ENCODE results near the gene VPREB1. TPM values are rescaled to one million over a fixed set of nuclear protein-coding genes. Genes with fewer than 3 reads are reported as not detected.
A peak's percentile ranks its signal among the peaks of the same experiment; 100 is the strongest.
"Not testable (repeated sequence)": the region's sequence is repeated elsewhere in the genome, so short reads cannot be mapped to it uniquely, and the experiment has no call there.

The VPREB1 gene
- total RNA-seq, 2 experiments from 2014 or later = not detected

- CTCF ChIA-PET = interaction anchor here (0.7 to 12.3 kb wide), 18 partner anchors 8 to 301 kb away, joined by 3 to 227 read pairs (median 4); partner anchors contain the start of gene ZNF280B
- no peaks in the 10 kb centered on the region for H3K9me3 Mint-ChIP-seq
- no peaks in the 10 kb centered on the region for H3K36me3 Mint-ChIP-seq (ENCODE audit: low read depth)
Observed at GRCh38 chr22:22207845-22208564, 36.6 kb upstream of the VPREB1 start.

GRCh38 chr22:22208652-22209051 is 35.9 kb upstream of the VPREB1 start:
- Mint-ChIP-seq H3K27me3 (peaks cover 1% of the 10 kb centered on the region), H3K4me1 (ENCODE audit: low read depth) (peaks cover 34% of the 10 kb centered on the region), H3K9me3 (no peaks in the 10 kb centered on the region), H3K4me3 (no peak overlapping the region), H3K36me3 (ENCODE audit: low read depth) (no peaks in the 10 kb centered on the region), H3K27ac (peak overlapping the region; percentile 8)
- ChIA-PET CTCF (interaction anchor here (1.2 to 12.3 kb wide), 8 partner anchors 7 to 300 kb away, joined by 3 to 227 read pairs (median 10); partner anchors contain the start of gene ZNF280B), POLR2A (interaction anchor here (1.5 kb wide), 1 partner anchor 27 kb away, joined by 4 read pairs; no protein-coding TSS in a partner anchor)
- no peak for DNase-seq
- TF ChIP-seq CTCF (IDR thresholded peaks at IDR 0.05) = no peak
- intact Hi-C loops (cut with micrococcal nuclease) = no loop called here
- no peak for ATAC-seq

More at GRCh38 chr22:22207845-22208564, 36.6 kb upstream of the VPREB1 start:
- Mint-ChIP-seq H3K4me3 (no peak overlapping the region), H3K27me3 (no peaks in the 10 kb centered on the region), H3K27ac (peak overlapping the region; percentile 61), H3K4me1 (ENCODE audit: low read depth) (peaks cover 34% of the 10 kb centered on the region)
- ATAC-seq = peak; percentile 62
- DNase-seq = peak; percentile 93
- intact Hi-C loops (cut with micrococcal nuclease) = no loop called here
- TF ChIP-seq CTCF (IDR thresholded peaks at IDR 0.05) = peak; percentile 84
- POLR2A ChIA-PET = interaction anchor here (1.1 to 1.5 kb wide), 2 partner anchors 28 to 114 kb away, joined by 3 to 4 read pairs; no protein-coding TSS in a partner anchor

GRCh38 chr22:22209080-22209640 is 35.4 kb upstream of the VPREB1 start:
- H3K27me3 Mint-ChIP-seq; DNase-seq; H3K9me3 Mint-ChIP-seq; H3K36me3 Mint-ChIP-seq (ENCODE audit: low read depth); H3K27ac Mint-ChIP-seq; H3K4me3 Mint-ChIP-seq; ATAC-seq; intact Hi-C loops (cut with micrococcal nuclease): not testable (repeated sequence)
- ChIA-PET POLR2A (interaction anchor here (1.0 to 1.5 kb wide), 2 partner anchors 25 to 27 kb away, joined by 3 to 4 read pairs; no protein-coding TSS in a partner anchor), CTCF (interaction anchor here (1.2 to 12.3 kb wide), 4 partner anchors 9 to 28 kb away, joined by 3 to 227 read pairs (median 32); no protein-coding TSS in a partner anchor)
- peaks cover 34% of the 10 kb centered on the region for H3K4me1 Mint-ChIP-seq (ENCODE audit: low read depth)

GRCh38 chr22:22210375-22210774 is 34.2 kb upstream of the VPREB1 start:
- H3K27me3 Mint-ChIP-seq = peaks cover 1% of the 10 kb centered on the region
- H3K36me3 Mint-ChIP-seq (ENCODE audit: low read depth) = no peaks in the 10 kb centered on the region
- peak overlapping the region; percentile 86 for H3K27ac Mint-ChIP-seq
- ATAC-seq (peak; percentile 90), DNase-seq (peak; percentile 86)
- POLR2A ChIA-PET = interaction anchor here (0.7 to 1.3 kb wide), 4 partner anchors 22 to 732 kb away, joined by 3 to 6 read pairs (median 3); no protein-coding TSS in a partner anchor
- H3K9me3 Mint-ChIP-seq = no peaks in the 10 kb centered on the region
- peaks cover 34% of the 10 kb centered on the region for H3K4me1 Mint-ChIP-seq (ENCODE audit: low read depth)
- CTCF ChIA-PET = interaction anchor here (0.9 to 12.3 kb wide), 5 partner anchors 8 to 27 kb away, joined by 3 to 227 read pairs (median 4); no protein-coding TSS in a partner anchor
- no peak for TF ChIP-seq CTCF (IDR thresholded peaks at IDR 0.05)
- intact Hi-C loops (cut with micrococcal nuclease) = no loop called here
- peak overlapping the region; percentile 17 for H3K4me3 Mint-ChIP-seq

Measured in activated CD8-positive, alpha-beta T cell treated with anti-CD3 and anti-CD28 coated beads for 36 hours (primary cell).